SK-N-SH (cell line): ENCODE measurements around the gene MXRA8.

Experiments
- EP300 ChIP-seq, 2 experiments: IDR thresholded peaks; 2 replicates each; pipeline versions ENCODE4 v1.4.0 to v1.6.1; 2012; ENCODE audit warnings: borderline replicate concordance in 1 of 2, low read depth in 1 of 2, low read length in 1 of 2
- EZH2phosphoT487 ChIP-seq: fragments of 200-600 bp; sonication (generic); IDR thresholded peaks from 2 replicates; pipeline ENCODE4 v1.6.1; 2017; ENCODE audit warnings: low read depth, mixed run types, mild to moderate bottlenecking, antibody characterized with exemption, moderate library complexity, borderline replicate concordance
- FOXJ3 ChIP-seq: sonication (generic); formaldehyde crosslinking; IDR thresholded peaks from 2 replicates; pipeline ENCODE4 v1.5.1; 2020; ENCODE audit warnings: mild to moderate bottlenecking, missing genetic modification reagents
- NRF1 ChIP-seq: IDR thresholded peaks from 2 replicates; pipeline ENCODE4 v1.6.1; 2012; ENCODE audit warnings: low read depth, mild to moderate bottlenecking, low read length
- POLR2AphosphoS5 ChIP-seq: IDR thresholded peaks from 2 replicates; pipeline ENCODE4 v1.6.1; 2012; ENCODE audit warnings: low read depth, low read length
- RFX5 ChIP-seq: IDR thresholded peaks from 2 replicates; pipeline ENCODE4 v1.6.1; 2012; ENCODE audit warnings: mild to moderate bottlenecking, improper control_type of control experiment, low read length
- RXRA ChIP-seq: IDR thresholded peaks from 2 replicates; pipeline ENCODE4 v1.4.0; 2012; ENCODE audit warnings: low read depth, mild to moderate bottlenecking, borderline replicate concordance
- TAF1 ChIP-seq: IDR thresholded peaks from 2 replicates; pipeline ENCODE4 v1.6.1; 2012; ENCODE audit warnings: low read depth, mild to moderate bottlenecking, low read length, moderate library complexity, borderline replicate concordance
- YY1 ChIP-seq: IDR thresholded peaks from 2 replicates; pipeline ENCODE4 v1.4.0; 2012; ENCODE audit warnings: low read depth, mild to moderate bottlenecking
- TF ChIP-seq, protein P1 (sequence below): IDR thresholded peaks from 2 replicates; pipeline ENCODE4 v1.4.0; 2012; ENCODE audit warnings: low read depth
- TF ChIP-seq, protein P2 (sequence below): fragments of 200-600 bp; sonication (generic); IDR thresholded peaks from 2 replicates; pipeline ENCODE4 v1.6.1; 2017; ENCODE audit warnings: antibody characterized with exemption, mild to moderate bottlenecking, moderate library complexity
- TF ChIP-seq, protein P3 (sequence below): IDR thresholded peaks from 2 replicates; pipeline ENCODE4 v1.6.1; 2012; ENCODE audit warnings: mild to moderate bottlenecking, low read depth, low read length, moderate library complexity
- TF ChIP-seq, protein P4 (sequence below): fragments of 150-350 bp; IDR thresholded peaks from 2 replicates; pipeline ENCODE4 v1.6.1; 2017; ENCODE audit warnings: antibody characterized with exemption, low read length, low read depth, borderline replicate concordance
- TF ChIP-seq, protein P5 (sequence below): IDR thresholded peaks from 2 replicates; pipeline ENCODE4 v1.4.0; 2012; ENCODE audit warnings: low read depth, borderline replicate concordance

DNA sequence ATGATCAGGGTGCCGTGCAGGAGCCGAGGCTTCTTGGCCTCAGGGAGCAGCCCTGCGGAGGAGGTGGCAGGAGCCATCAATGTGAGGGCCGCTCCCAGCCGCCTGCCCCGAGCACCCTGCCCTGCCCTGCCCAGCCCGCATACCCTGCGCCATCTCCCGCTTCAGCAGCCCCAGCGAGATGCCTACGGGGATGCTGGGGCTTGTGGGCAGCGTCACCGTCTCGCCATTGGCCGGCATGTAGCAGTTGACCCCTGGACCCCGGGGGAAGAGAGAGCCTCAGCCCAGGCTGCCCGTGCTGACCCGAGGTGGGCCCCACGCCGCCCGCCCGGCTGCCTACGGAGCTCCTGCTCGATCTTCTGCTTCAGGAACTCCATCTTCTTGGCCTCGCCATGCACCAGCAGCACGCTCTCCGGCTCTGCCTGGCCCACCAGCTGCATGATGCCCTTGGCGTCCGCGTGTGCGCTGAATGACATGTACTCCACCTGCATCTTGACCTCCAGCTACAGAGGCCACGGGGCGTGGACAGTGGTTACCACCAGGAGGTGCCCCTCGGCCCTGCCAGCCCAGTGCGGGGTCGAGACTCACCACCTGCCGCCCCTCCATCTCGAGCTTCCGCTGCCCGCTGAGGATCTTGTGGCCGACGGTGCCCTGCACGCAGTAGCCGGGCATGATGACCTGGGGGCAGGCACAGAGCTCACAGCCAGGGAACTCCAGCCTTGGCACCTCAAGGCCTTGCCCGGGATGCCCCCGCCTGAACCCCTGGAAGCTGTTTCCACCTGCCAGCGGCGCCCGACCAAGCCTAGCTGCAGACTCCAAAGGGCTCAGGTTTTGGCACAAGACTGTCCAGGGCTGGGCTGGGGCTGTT, 45.7 kb downstream of the MXRA8 start:
- TF ChIP-seq RXRA (no peak), POLR2AphosphoS5 (no peak), TAF1 (no peak), YY1 (no peak), FOXJ3 (CRISPR knock-in tag) (no peak), RFX5 (no peak), EP300 (IDR thresholded peaks at IDR 0.05; ENCODE audit: borderline replicate concordance in 1 of 2, low read depth in 1 of 2, low read length in 1 of 2) (no peak), EZH2phosphoT487 (no peak), NRF1 (no peak)
- TF ChIP-seq, protein P1, sequence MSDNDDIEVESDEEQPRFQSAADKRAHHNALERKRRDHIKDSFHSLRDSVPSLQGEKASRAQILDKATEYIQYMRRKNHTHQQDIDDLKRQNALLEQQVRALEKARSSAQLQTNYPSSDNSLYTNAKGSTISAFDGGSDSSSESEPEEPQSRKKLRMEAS: no peak
- TF ChIP-seq, protein P2, sequence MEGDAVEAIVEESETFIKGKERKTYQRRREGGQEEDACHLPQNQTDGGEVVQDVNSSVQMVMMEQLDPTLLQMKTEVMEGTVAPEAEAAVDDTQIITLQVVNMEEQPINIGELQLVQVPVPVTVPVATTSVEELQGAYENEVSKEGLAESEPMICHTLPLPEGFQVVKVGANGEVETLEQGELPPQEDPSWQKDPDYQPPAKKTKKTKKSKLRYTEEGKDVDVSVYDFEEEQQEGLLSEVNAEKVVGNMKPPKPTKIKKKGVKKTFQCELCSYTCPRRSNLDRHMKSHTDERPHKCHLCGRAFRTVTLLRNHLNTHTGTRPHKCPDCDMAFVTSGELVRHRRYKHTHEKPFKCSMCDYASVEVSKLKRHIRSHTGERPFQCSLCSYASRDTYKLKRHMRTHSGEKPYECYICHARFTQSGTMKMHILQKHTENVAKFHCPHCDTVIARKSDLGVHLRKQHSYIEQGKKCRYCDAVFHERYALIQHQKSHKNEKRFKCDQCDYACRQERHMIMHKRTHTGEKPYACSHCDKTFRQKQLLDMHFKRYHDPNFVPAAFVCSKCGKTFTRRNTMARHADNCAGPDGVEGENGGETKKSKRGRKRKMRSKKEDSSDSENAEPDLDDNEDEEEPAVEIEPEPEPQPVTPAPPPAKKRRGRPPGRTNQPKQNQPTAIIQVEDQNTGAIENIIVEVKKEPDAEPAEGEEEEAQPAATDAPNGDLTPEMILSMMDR: no peak
- TF ChIP-seq, protein P3, sequence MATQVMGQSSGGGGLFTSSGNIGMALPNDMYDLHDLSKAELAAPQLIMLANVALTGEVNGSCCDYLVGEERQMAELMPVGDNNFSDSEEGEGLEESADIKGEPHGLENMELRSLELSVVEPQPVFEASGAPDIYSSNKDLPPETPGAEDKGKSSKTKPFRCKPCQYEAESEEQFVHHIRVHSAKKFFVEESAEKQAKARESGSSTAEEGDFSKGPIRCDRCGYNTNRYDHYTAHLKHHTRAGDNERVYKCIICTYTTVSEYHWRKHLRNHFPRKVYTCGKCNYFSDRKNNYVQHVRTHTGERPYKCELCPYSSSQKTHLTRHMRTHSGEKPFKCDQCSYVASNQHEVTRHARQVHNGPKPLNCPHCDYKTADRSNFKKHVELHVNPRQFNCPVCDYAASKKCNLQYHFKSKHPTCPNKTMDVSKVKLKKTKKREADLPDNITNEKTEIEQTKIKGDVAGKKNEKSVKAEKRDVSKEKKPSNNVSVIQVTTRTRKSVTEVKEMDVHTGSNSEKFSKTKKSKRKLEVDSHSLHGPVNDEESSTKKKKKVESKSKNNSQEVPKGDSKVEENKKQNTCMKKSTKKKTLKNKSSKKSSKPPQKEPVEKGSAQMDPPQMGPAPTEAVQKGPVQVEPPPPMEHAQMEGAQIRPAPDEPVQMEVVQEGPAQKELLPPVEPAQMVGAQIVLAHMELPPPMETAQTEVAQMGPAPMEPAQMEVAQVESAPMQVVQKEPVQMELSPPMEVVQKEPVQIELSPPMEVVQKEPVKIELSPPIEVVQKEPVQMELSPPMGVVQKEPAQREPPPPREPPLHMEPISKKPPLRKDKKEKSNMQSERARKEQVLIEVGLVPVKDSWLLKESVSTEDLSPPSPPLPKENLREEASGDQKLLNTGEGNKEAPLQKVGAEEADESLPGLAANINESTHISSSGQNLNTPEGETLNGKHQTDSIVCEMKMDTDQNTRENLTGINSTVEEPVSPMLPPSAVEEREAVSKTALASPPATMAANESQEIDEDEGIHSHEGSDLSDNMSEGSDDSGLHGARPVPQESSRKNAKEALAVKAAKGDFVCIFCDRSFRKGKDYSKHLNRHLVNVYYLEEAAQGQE: no peak
- TF ChIP-seq, protein P4, sequence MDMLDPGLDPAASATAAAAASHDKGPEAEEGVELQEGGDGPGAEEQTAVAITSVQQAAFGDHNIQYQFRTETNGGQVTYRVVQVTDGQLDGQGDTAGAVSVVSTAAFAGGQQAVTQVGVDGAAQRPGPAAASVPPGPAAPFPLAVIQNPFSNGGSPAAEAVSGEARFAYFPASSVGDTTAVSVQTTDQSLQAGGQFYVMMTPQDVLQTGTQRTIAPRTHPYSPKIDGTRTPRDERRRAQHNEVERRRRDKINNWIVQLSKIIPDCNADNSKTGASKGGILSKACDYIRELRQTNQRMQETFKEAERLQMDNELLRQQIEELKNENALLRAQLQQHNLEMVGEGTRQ: no peak
- TF ChIP-seq, protein P5, sequence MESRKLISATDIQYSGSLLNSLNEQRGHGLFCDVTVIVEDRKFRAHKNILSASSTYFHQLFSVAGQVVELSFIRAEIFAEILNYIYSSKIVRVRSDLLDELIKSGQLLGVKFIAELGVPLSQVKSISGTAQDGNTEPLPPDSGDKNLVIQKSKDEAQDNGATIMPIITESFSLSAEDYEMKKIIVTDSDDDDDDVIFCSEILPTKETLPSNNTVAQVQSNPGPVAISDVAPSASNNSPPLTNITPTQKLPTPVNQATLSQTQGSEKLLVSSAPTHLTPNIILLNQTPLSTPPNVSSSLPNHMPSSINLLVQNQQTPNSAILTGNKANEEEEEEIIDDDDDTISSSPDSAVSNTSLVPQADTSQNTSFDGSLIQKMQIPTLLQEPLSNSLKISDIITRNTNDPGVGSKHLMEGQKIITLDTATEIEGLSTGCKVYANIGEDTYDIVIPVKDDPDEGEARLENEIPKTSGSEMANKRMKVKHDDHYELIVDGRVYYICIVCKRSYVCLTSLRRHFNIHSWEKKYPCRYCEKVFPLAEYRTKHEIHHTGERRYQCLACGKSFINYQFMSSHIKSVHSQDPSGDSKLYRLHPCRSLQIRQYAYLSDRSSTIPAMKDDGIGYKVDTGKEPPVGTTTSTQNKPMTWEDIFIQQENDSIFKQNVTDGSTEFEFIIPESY: no peak
